MM.1S (cell line): Measurements from ENCODE around the gene CCDC74A.
"Not testable (repeated sequence)": the region's sequence is repeated elsewhere in the genome, so short reads cannot be mapped to it uniquely, and the experiment has no call there.

Source experiments
- DNase-seq: peaks from one replicate; pipeline ENCODE4 v3.0.0-alpha.2; 2015
- H2AFZ ChIP-seq: fragments of 300-600 bp; sonication (generic); 2 replicates; pipeline ENCODE4 v1.6.0; 2016; ENCODE audit warnings: antibody characterized with exemption, low read length
- H3F3A ChIP-seq: fragments of 300-600 bp; sonication (generic); 2 replicates; pipeline ENCODE4 v1.6.1; 2016; ENCODE audit warnings: mild to moderate bottlenecking, antibody characterized with exemption, low read length, moderate library complexity, mixed read lengths; ENCODE audit not compliant: insufficient read depth
- H3K27ac ChIP-seq: fragments of 300-600 bp; sonication (generic); 2 replicates; pipeline ENCODE4 v1.5.1; 2016; ENCODE audit warnings: mild to moderate bottlenecking, low read length
- H3K27me3 ChIP-seq: fragments of 300-600 bp; sonication (generic); replicated peaks from 2 replicates; pipeline ENCODE4 v1.6.0; 2016; ENCODE audit warnings: low read length; ENCODE audit not compliant: insufficient read depth
- H3K36me3 ChIP-seq: fragments of 300-600 bp; sonication (generic); replicated peaks from 2 replicates; pipeline ENCODE4 v1.6.1; 2016; ENCODE audit warnings: mild to moderate bottlenecking, low read length, mixed read lengths; ENCODE audit not compliant: insufficient read depth
- H3K4me1 ChIP-seq: fragments of 300-600 bp; sonication (generic); 2 replicates; pipeline ENCODE4 v1.6.1; 2016; ENCODE audit warnings: low read length, mixed read lengths
- H3K4me2 ChIP-seq: fragments of 300-600 bp; sonication (generic); 2 replicates; pipeline ENCODE4 v1.6.0; 2016; ENCODE audit warnings: low read depth, low read length
- H3K4me3 ChIP-seq: fragments of 300-600 bp; sonication (generic); 2 replicates; pipeline ENCODE4 v1.5.1; 2016; ENCODE audit warnings: low read length, mixed read lengths
- H3K79me2 ChIP-seq: fragments of 300-600 bp; sonication (generic); 2 replicates; pipeline ENCODE4 v1.6.1; 2016; ENCODE audit warnings: mixed run types, low read length, mixed read lengths
- H3K9ac ChIP-seq: fragments of 300-600 bp; sonication (generic); 2 replicates; pipeline ENCODE4 v1.6.1; 2016; ENCODE audit warnings: low read length, mixed read lengths
- H3K9me2 ChIP-seq: fragments of 300-600 bp; sonication (generic); replicated peaks from 2 replicates; pipeline ENCODE4 v1.6.1; 2016; ENCODE audit warnings: mild to moderate bottlenecking, low read length, mixed read lengths; ENCODE audit not compliant: insufficient read depth
- H3K9me3 ChIP-seq: fragments of 300-600 bp; sonication (generic); replicated peaks from 2 replicates; pipeline ENCODE4 v1.6.1; 2016; ENCODE audit warnings: mild to moderate bottlenecking, low read length, mixed read lengths; ENCODE audit not compliant: insufficient read depth
- H4K20me1 ChIP-seq: fragments of 300-600 bp; sonication (generic); 2 replicates; pipeline ENCODE4 v1.6.1; 2016; ENCODE audit warnings: mild to moderate bottlenecking, low read length, moderate library complexity, mixed read lengths; ENCODE audit not compliant: insufficient read depth
- EZH2 ChIP-seq: fragments of 300-600 bp; sonication (generic); optimal IDR thresholded peaks from 2 replicates; pipeline ENCODE3; 2017; ENCODE audit warnings: low read depth, mild to moderate bottlenecking, antibody characterized with exemption, low read length, mixed read lengths
- EZH2phosphoT487 ChIP-seq: fragments of 300-600 bp; sonication (generic); IDR thresholded peaks from 2 replicates; pipeline ENCODE4 v1.6.1; 2018; ENCODE audit warnings: antibody characterized with exemption, low read length
- TF ChIP-seq, protein P1 (sequence below): fragments of 300-600 bp; sonication (generic); IDR thresholded peaks from 2 replicates; pipeline ENCODE4 v1.5.1; 2016; ENCODE audit warnings: antibody characterized with exemption, low read length, mixed read lengths

Gene CCDC74A

GRCh38 chr2:131536841-131537240 is 9.2 kb downstream of the CCDC74A start:
- H3K4me1 ChIP-seq, DNase-seq, H3K79me2 ChIP-seq, H3K9me3 ChIP-seq, H3K36me3 ChIP-seq, H3K27ac ChIP-seq, H2AFZ ChIP-seq, H3F3A ChIP-seq, H4K20me1 ChIP-seq, H3K27me3 ChIP-seq, H3K4me2 ChIP-seq, H3K9ac ChIP-seq, H3K9me2 ChIP-seq, H3K4me3 ChIP-seq: not testable (repeated sequence)

- H3K4me2 ChIP-seq, H3K27ac ChIP-seq, H3F3A ChIP-seq, H3K9ac ChIP-seq, H3K9me2 ChIP-seq, H3K9me3 ChIP-seq, H3K79me2 ChIP-seq, H3K36me3 ChIP-seq, H3K27me3 ChIP-seq, H3K4me3 ChIP-seq, H2AFZ ChIP-seq, H3K4me1 ChIP-seq, H4K20me1 ChIP-seq, DNase-seq: not testable (repeated sequence)
These were observed 11.2 kb downstream of the CCDC74A start for GRCh38 chr2:131538856-131539255.

DNA sequence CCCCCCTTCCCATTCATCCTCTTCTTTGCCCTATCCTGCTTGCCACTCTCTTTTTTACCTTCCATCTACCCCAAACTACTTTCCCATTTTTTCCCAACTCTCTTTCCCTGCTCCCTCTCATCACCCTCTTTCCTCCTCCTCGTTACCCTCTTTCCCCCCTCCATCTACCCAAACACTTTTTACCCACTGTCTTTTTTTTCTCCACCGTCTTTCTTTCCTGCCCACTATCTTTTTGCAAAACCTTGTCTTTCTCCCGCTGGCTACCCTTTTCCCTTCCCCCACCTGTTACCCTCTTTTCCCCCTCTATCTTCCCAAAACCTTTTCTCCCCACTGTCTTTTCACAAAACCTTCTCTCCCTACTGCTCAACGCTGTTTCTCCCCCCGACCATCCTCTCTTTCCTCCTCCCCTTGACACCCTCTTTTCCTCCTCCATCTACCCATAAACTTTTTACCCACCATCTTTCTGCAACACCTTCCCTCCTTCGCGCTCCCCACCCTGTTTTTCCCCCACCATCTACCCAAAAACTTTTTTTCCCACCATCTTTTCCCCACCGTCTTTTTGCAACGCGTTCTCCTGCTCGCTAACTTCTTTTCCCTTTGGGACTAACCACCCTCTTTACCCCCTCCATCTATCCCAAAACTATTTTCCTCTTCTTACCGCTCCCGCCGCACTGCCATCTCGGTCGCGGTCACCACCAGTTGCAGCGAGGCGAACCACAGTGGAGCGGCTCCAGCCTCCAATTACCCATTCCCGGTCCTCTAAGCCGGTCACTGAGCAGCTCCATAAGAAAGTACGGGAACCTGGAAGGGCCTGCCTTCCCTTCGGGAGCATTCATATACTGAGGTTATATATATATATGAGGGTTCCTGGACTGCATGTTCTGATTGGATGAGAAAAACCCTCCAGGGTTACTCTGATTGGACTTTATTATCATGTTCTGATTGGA is 15.0 kb downstream of the CCDC74A start:
- Histone ChIP-seq H3K36me3 (no peaks in the 10 kb centered on the region), H3K79me2 (no peaks in the 10 kb centered on the region), H4K20me1 (no peaks in the 10 kb centered on the region), H3F3A (no peaks in the 10 kb centered on the region), H3K4me3 (no peak overlapping the region), H3K27ac (no peak overlapping the region), H3K4me2 (no peak overlapping the region), H3K9me2 (no peaks in the 10 kb centered on the region), H3K9me3 (no peaks in the 10 kb centered on the region), H3K4me1 (no peaks in the 10 kb centered on the region), H3K9ac (no peak overlapping the region), H3K27me3 (no peaks in the 10 kb centered on the region), H2AFZ (no peak overlapping the region)
- TF ChIP-seq EZH2 (no peak), EZH2phosphoT487 (no peak)
- TF ChIP-seq, protein P1, sequence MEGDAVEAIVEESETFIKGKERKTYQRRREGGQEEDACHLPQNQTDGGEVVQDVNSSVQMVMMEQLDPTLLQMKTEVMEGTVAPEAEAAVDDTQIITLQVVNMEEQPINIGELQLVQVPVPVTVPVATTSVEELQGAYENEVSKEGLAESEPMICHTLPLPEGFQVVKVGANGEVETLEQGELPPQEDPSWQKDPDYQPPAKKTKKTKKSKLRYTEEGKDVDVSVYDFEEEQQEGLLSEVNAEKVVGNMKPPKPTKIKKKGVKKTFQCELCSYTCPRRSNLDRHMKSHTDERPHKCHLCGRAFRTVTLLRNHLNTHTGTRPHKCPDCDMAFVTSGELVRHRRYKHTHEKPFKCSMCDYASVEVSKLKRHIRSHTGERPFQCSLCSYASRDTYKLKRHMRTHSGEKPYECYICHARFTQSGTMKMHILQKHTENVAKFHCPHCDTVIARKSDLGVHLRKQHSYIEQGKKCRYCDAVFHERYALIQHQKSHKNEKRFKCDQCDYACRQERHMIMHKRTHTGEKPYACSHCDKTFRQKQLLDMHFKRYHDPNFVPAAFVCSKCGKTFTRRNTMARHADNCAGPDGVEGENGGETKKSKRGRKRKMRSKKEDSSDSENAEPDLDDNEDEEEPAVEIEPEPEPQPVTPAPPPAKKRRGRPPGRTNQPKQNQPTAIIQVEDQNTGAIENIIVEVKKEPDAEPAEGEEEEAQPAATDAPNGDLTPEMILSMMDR = no peak
- no peak for DNase-seq

DNA sequence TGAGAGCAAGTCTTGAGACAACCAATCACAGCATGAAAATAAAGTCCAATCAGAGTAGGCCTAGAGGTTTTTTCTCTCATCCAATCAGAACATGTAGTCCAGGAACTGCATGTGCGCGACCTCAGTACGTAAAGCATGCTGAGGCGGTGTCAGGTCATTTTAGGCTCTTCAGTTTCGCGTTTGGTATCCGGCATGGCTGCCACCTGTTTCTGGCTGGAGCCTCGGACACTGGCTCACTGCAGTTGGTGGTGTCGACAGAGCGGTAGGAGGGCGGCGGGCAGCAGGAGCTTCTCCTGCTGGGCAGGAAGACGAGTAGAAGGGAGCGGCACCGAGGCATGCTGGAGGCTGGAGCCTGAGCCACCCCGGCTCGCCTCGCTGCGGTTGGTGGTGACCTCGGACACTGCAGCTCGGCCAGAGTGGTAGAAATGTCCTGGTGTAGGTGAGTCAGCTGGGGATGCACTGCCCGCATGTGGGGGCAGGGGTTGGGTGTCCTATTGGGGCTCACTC is 15.8 kb downstream of the CCDC74A start:
- H3K27me3 ChIP-seq = no peaks in the 10 kb centered on the region
- H3K9me3 ChIP-seq = no peaks in the 10 kb centered on the region
- no peak overlapping the region for H3K4me3 ChIP-seq
- no peak overlapping the region for H2AFZ ChIP-seq
- no peaks in the 10 kb centered on the region for H3K4me1 ChIP-seq
- H3K9me2 ChIP-seq = no peaks in the 10 kb centered on the region
- H3K4me2 ChIP-seq = no peak overlapping the region
- H3F3A ChIP-seq = no peaks in the 10 kb centered on the region
- H4K20me1 ChIP-seq = no peaks in the 10 kb centered on the region
- no peak overlapping the region for H3K9ac ChIP-seq
- no peak for DNase-seq
- no peak overlapping the region for H3K27ac ChIP-seq
- H3K79me2 ChIP-seq = no peaks in the 10 kb centered on the region
- H3K36me3 ChIP-seq = no peaks in the 10 kb centered on the region
- TF ChIP-seq, protein P1 = no peak
- TF ChIP-seq EZH2phosphoT487 (no peak), EZH2 (no peak)

DNA sequence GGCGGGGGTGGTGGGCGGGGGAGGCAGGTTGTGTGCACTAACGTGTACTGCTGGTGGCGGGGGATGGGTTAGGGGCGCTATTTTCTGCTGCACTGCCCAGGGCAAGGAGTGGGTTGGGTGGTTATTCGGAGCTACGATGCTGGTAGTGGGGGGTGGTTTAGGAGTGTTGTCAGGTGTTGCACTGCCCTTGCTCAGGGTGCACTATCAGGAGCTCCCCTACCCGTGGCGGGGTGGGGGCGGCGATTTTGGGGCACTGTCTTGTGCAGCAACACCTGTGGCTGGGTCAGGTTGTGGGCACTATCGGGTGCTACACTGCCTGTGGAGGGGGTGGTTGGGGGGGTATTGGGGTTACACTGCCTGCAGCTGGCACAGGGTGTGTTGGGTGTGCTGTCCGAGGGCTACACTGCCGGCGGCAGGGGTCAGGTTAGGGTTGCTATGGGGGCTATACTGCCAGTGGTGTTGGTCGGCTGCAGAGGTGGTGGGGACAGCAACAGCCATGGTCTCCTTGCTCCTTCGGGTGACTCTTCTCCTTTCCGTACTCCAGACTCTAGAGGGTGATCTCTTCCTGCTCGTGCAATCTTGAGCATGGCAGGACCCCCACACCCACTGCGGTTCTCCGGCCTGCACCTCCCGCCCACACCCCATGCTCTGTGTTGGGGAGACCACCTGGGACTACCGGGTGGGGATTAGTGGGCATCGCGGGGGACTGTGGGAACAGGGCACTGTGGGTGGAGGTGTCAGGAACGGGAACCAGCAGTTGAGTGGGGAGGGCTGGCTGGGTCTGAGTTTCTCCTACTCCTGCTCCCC is 16.5 kb downstream of the CCDC74A start:
- not testable (repeated sequence) for H3K9ac ChIP-seq, H4K20me1 ChIP-seq, H3K27ac ChIP-seq, DNase-seq, H3F3A ChIP-seq, H3K9me2 ChIP-seq, H3K4me1 ChIP-seq, H3K79me2 ChIP-seq, H3K4me3 ChIP-seq, H3K9me3 ChIP-seq, H3K36me3 ChIP-seq, H3K4me2 ChIP-seq, H3K27me3 ChIP-seq, H2AFZ ChIP-seq

DNA sequence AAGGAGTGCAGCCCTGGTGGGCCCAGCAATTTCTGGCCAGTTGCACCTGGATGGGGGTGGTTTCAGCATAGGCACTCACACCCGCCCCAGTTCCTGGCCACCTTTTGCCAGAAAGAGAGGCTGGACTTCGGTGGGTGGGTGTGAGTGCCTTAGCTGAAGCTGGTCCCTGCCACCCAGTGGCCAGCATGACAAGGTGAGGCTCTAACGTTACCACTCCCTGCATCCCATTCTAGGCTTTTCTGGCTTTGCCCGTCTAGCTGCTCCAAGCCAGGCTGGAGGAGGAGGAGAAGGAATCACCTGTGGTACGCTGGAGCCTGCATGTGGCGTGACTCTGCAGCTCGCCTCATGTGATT is 17.1 kb downstream of the CCDC74A start:
- not testable (repeated sequence) for H3K4me2 ChIP-seq, H3K27ac ChIP-seq, H3K79me2 ChIP-seq, H3K36me3 ChIP-seq, H3K27me3 ChIP-seq, H4K20me1 ChIP-seq, H3F3A ChIP-seq, DNase-seq, H3K9me2 ChIP-seq, H3K4me1 ChIP-seq, H3K4me3 ChIP-seq, H2AFZ ChIP-seq, H3K9me3 ChIP-seq, H3K9ac ChIP-seq
